ENCODE measurements around the gene RAB29. TPM values are rescaled to one million over a fixed set of nuclear protein-coding genes. Genes with fewer than 3 reads are reported as not detected.
A peak's percentile ranks its signal among the peaks of the same experiment; 100 is the strongest.

The RAB29 gene
- total RNA-seq, 4 donors from 2014 or later = 17.0 to 74.8 (median 43.4) TPM

DNA sequence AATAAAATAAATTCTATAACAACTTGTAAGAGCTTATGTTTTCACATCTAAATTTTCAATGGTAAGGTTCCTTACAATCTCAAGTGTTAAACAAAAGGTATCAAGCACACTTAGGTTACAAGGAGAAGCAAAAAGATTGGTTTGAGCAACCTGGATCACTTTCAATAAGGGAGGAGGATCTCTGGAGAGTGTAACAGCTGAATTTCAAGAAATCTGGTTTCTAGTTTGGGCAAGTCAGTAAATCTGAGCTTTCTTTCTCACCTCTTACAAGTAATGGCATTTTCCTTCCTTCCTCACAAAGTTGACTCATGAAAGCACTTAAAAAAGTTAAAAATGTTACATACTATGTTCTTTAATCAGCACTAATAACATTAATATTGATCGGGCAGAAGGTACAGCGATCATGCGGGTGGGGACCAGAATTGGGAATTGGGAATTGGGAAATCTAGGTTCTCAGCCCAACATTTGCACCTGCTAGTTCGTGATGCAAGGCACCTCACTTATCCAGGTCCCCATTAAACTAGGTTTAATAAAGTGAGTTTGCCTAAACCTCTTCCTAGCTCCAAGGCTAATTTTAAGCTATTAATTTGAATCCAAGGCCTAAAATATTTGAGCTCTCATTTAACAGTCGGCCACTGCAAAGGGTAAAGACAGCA, 28.4 kb downstream of the RAB29 start:
- ATAC-seq = no peak
- H3K27me3 ChIP-seq = no peaks in the 10 kb centered on the region
- H3K27ac ChIP-seq = peak overlapping the region in 3 of 4 donors; percentile 20 to 35 (median 25)
- H3K9me3 ChIP-seq = no peaks in the 10 kb centered on the region
- H3K36me3 ChIP-seq = no peaks in the 10 kb centered on the region
- peak overlapping the region in 1 of 2 donors; percentile 1 for H3K4me3 ChIP-seq
- 46 to 58% methylated on average over 4 to 5 of the region's 5 CpGs for WGBS, 2 donors (ENCODE audit: low coverage in 1 of 2)
- peaks cover 3 to 70% (median 16%) of the 10 kb centered on the region in 3 donors for H3K4me1 ChIP-seq
- TF ChIP-seq, protein P1, sequence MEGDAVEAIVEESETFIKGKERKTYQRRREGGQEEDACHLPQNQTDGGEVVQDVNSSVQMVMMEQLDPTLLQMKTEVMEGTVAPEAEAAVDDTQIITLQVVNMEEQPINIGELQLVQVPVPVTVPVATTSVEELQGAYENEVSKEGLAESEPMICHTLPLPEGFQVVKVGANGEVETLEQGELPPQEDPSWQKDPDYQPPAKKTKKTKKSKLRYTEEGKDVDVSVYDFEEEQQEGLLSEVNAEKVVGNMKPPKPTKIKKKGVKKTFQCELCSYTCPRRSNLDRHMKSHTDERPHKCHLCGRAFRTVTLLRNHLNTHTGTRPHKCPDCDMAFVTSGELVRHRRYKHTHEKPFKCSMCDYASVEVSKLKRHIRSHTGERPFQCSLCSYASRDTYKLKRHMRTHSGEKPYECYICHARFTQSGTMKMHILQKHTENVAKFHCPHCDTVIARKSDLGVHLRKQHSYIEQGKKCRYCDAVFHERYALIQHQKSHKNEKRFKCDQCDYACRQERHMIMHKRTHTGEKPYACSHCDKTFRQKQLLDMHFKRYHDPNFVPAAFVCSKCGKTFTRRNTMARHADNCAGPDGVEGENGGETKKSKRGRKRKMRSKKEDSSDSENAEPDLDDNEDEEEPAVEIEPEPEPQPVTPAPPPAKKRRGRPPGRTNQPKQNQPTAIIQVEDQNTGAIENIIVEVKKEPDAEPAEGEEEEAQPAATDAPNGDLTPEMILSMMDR (IDR thresholded peaks at IDR 0.05) = no peak
- TF ChIP-seq POLR2A (IDR thresholded peaks at IDR 0.05) (no peak), POLR2AphosphoS5 (IDR thresholded peaks at IDR 0.05) (no peak), EP300 (IDR thresholded peaks at IDR 0.05) (no peak)

DNA sequence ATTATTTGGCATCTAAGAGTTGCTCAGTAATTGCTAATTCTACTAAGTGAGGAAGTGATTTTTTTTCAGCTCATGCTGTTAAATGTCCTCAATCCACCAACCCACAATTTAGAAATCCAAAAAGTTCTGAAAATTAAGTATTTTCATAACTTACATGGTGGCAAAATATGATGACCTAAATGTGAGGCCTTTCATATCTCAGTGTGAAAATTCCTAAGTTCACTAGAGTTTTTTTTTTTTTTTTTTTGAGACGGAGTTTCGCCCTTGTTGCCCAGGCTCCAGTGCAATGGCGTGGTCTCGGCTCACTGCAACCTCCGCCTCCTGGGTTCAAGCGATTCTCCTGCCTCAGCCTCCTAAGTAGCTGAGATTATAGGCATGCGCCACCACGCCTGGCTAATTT, 30.9 kb downstream of the RAB29 start:
- peaks cover 0 to 9% of the 10 kb centered on the region in 2 donors for H3K36me3 ChIP-seq
- peaks cover 3 to 80% (median 16%) of the 10 kb centered on the region in 3 donors for H3K4me1 ChIP-seq
- H3K27ac ChIP-seq = no peak overlapping the region
- no peak for ATAC-seq
- TF ChIP-seq POLR2A (IDR thresholded peaks at IDR 0.05) (no peak), POLR2AphosphoS5 (IDR thresholded peaks at IDR 0.05) (no peak), EP300 (IDR thresholded peaks at IDR 0.05) (no peak)
- TF ChIP-seq, protein P1 (IDR thresholded peaks at IDR 0.05) = no peak
- H3K9me3 ChIP-seq = no peaks in the 10 kb centered on the region
- H3K4me3 ChIP-seq = no peak overlapping the region
- 77 to 83% methylated on average over 1 to 3 of the region's 8 CpGs for WGBS, 2 donors (ENCODE audit: low coverage in 1 of 2)
- H3K27me3 ChIP-seq = no peaks in the 10 kb centered on the region

DNA sequence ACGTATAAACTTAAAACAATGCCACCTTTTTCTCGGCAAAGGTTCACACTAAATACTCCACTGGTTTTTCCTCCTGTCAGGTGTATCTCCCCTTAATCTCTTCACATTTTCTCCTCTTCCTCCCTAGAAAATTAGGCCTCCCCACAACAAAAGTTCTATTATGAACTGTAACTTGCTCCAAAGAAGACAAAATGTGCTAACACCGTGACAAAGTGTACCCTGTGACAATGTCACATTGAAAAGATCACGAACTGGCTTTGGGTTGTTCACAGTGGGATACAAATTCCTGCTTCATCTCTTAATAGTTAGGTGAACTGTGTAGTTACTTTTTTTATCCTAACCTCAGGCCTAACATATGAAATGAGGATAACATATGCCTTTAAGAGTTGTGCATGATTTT, 31.3 kb downstream of the RAB29 start:
- H3K4me1 ChIP-seq = peaks cover 3 to 84% (median 16%) of the 10 kb centered on the region in 3 donors
- no peak for ATAC-seq
- TF ChIP-seq EP300 (IDR thresholded peaks at IDR 0.05) (no peak), POLR2AphosphoS5 (IDR thresholded peaks at IDR 0.05) (no peak)
- TF ChIP-seq, protein P1 (IDR thresholded peaks at IDR 0.05) = no peak
- no peaks in the 10 kb centered on the region for H3K9me3 ChIP-seq
- no peaks in the 10 kb centered on the region for H3K27me3 ChIP-seq
- H3K36me3 ChIP-seq = peaks cover 0 to 9% of the 10 kb centered on the region in 2 donors
- H3K27ac ChIP-seq = no peak overlapping the region
- 44 to 53% methylated on average over 4 of the region's 4 CpGs for WGBS, 2 donors (ENCODE audit: low coverage in 1 of 2)
- H3K4me3 ChIP-seq = no peak overlapping the region

DNA sequence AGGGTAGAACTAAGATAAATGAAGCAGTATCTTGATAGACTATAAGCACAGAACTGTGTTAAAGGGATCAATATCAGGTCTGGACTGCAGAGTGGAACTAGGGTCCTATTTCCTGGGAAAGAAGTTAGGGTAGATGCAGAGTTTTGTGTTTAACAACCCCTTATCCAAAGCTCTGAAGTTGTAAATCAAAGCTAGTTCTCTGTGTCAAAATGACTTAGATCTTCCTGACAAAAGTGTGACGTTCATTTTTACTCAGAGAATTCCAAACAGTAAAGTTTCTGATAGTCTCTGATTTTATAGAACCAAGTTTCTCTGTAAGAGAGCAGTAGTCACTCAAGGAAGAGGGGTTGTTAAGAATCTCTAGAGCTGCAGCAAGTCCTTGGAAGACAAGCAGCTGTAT, 33.6 kb downstream of the RAB29 start:
- no peaks in the 10 kb centered on the region for H3K9me3 ChIP-seq
- peaks cover 0 to 13% of the 10 kb centered on the region in 2 donors for H3K36me3 ChIP-seq
- H3K4me1 ChIP-seq = peaks cover 0 to 90% (median 6%) of the 10 kb centered on the region in 3 donors
- no peak for ATAC-seq
- H3K27ac ChIP-seq = no peak overlapping the region
- WGBS, 2 donors (ENCODE audit: low coverage in 1 of 2) = 31 to 45% methylated on average over 1 of the region's 1 CpG
- H3K27me3 ChIP-seq = no peaks in the 10 kb centered on the region
- no peak overlapping the region for H3K4me3 ChIP-seq
- TF ChIP-seq EP300 (IDR thresholded peaks at IDR 0.05) (no peak), POLR2A (IDR thresholded peaks at IDR 0.05) (no peak), POLR2AphosphoS5 (IDR thresholded peaks at IDR 0.05) (no peak)
- TF ChIP-seq, protein P1 (IDR thresholded peaks at IDR 0.05) = no peak

Data from gastroesophageal sphincter (tissue), 4 donors.